ENCODE measurements around the gene CCDC88B. TPM values are rescaled to one million over a fixed set of nuclear protein-coding genes. Genes with fewer than 3 reads are reported as not detected.

Gene CCDC88B
- total and polyA plus RNA-seq, 2 of the 8 experiments (the other 6 are each of a cell fraction or from before 2014, with no cell fraction given), result 5.9 to 12.5 TPM

DNA sequence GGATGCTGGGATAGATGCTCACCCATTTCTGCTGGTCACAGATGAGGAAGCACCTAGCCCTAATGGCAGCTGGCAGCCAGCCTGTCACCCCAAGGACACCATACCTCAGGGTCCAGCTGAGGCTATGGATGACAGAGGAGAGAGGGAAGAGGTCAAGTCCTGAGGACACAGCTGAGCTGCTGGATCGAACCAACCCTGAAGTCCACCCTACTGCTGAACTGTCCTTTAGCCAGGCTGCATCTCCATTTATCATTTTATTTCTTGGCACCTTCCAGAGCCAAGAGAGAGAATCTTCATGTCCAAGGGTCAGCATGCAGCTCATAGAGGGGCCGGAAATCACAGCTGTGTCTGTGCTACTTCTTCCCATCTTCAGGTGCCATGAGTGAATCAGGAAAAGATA, 49.8 kb downstream of the CCDC88B start:
- no peak overlapping the region for H4K8ac ChIP-seq (ENCODE audit: extremely low read depth, insufficient read depth, low read length)
- no peak overlapping the region for H2BK20ac ChIP-seq (ENCODE audit: low read length)
- H3K4me3 ChIP-seq (ENCODE audit: extremely low read depth in 1 of 4, insufficient read depth in 2 of 4, low read depth in 3 of 4, low read length in 4 of 4), result no peak overlapping the region
- H4K20me1 ChIP-seq (replicated peaks in 1 of 2; ENCODE audit: control insufficient read depth in 1 of 2, insufficient read depth in 2 of 2, low read length in 2 of 2), result no peaks in the 10 kb centered on the region
- no peak overlapping the region for H2BK5ac ChIP-seq (ENCODE audit: low read depth, low read length)
- H3K14ac ChIP-seq (ENCODE audit: insufficient read length), result no peak overlapping the region
- 95% methylated on average over 2 of the region's 2 CpGs; no CpG with 5 or more reads in 1 of the 2 experiments for WGBS, 2 experiments (ENCODE audit: extremely low coverage in 1 of 2, insufficient coverage in 1 of 2, insufficient read length in 1 of 2, insufficient replicate concordance in 2 of 2, low coverage in 1 of 2, low lambda C conversion rate in 2 of 2, missing lambda C conversion rate in 1 of 2)
- no peaks in the 10 kb centered on the region; the same call in 1 of the 2 replicates for H3K79me1 ChIP-seq (ENCODE audit: low read depth, low read length)
- H4K5ac ChIP-seq (ENCODE audit: insufficient read length, low read depth, low read length), result no peak overlapping the region
- H2AK5ac ChIP-seq (ENCODE audit: low read depth, low read length), result no peak overlapping the region
- H2AFZ ChIP-seq (ENCODE audit: low read length), result no peak overlapping the region
- H3K4me2 ChIP-seq (ENCODE audit: insufficient read depth in 1 of 2, low read depth in 2 of 2, low read length in 2 of 2), result no peak overlapping the region
- H3K27me3 ChIP-seq (replicated peaks in 1 of 4; ENCODE audit: control insufficient read depth in 3 of 4, extremely low read depth in 1 of 4, insufficient read depth in 3 of 4, low read length in 3 of 4), result peaks cover 0 to 2% (median 0%) of the 10 kb centered on the region in 4 experiments; a peak in 1 of 7 replicates
- H3K4ac ChIP-seq (replicated peaks; ENCODE audit: insufficient read length, low read depth, low read length), result no peak overlapping the region
- FAIRE-seq (no peak), DNase-seq (ENCODE audit: low read depth in 1 of 2, low spot score in 2 of 2) (no peak)
- ChIA-PET CTCF (ENCODE audit: partially characterized antibody) (interaction anchor here (0.7 to 2.4 kb wide), 12 partner anchors 9 to 176 kb away, joined by 3 to 14 read pairs (median 4); no protein-coding TSS in a partner anchor), POLR2A (ENCODE audit: partially characterized antibody) (interaction anchor here (1.6 kb wide), 1 partner anchor 17 kb away, joined by 5 read pairs; no protein-coding TSS in a partner anchor)
- H3K18ac ChIP-seq (ENCODE audit: extremely low read depth, low read length), result no peak overlapping the region
- H3K36me3 ChIP-seq (ENCODE audit: control insufficient read depth in 2 of 4, insufficient read depth in 4 of 4, low read length in 3 of 4), result no peaks in the 10 kb centered on the region
- TF ChIP-seq GABPA (IDR thresholded peaks at IDR 0.05; ENCODE audit: borderline replicate concordance, insufficient read depth, low read length) (no peak), POLR2A (IDR thresholded peaks at IDR 0.05; ENCODE audit: control extremely low read depth in 1 of 2, low read depth in 2 of 2, low read length in 2 of 2) (no peak), TAF7 (optimal IDR thresholded peaks at IDR 0.05; ENCODE audit: borderline replicate concordance, low read depth, low read length) (no peak), MAFK (IDR thresholded peaks at IDR 0.05; ENCODE audit: low read depth, low read length) (no peak), RXRA (IDR thresholded peaks at IDR 0.05; ENCODE audit: insufficient read depth, low read depth, low read length) (no peak), RBBP5 (IDR thresholded peaks at IDR 0.05; ENCODE audit: borderline replicate concordance, low read depth, low read length) (no peak), YY1 (IDR thresholded peaks at IDR 0.05; ENCODE audit: low read depth, low read length) (no peak), EGR1 (IDR thresholded peaks at IDR 0.05; ENCODE audit: borderline replicate concordance, low read depth, low read length) (no peak), CEBPB (IDR thresholded peaks at IDR 0.05; ENCODE audit: low read depth, low read length) (no peak), BACH1 (IDR thresholded peaks at IDR 0.05; ENCODE audit: low read length) (no peak), NANOG (IDR thresholded peaks at IDR 0.05; ENCODE audit: insufficient read depth, low read depth, low read length, poor library complexity, severe bottlenecking) (no peak), SP2 (IDR thresholded peaks at IDR 0.05; ENCODE audit: low read length) (no peak), POU5F1 (IDR thresholded peaks at IDR 0.05; ENCODE audit: low read depth, low read length) (no peak), CTBP2 (IDR thresholded peaks at IDR 0.05; ENCODE audit: borderline replicate concordance, insufficient read depth, insufficient read length, low read length) (no peak)
- peaks cover 0 to 4% (median under 1%) of the 10 kb centered on the region in 4 experiments; a peak in 2 of 7 replicates for H3K4me1 ChIP-seq (replicated peaks in 1 of 4; ENCODE audit: control insufficient read depth in 3 of 4, insufficient read depth in 4 of 4, low read length in 3 of 4)
- H4K91ac ChIP-seq (replicated peaks; ENCODE audit: insufficient read length, low read length), result no peak overlapping the region
- no peak overlapping the region for H2BK15ac ChIP-seq (ENCODE audit: low read length)
- H3K23ac ChIP-seq (ENCODE audit: insufficient read length), result no peak overlapping the region
- no peaks in the 10 kb centered on the region for H3K23me2 ChIP-seq (ENCODE audit: low read depth, low read length)
- 0 out of 2 replicates have a peak overlapping the region, but pooled peaks have one; percentile 23 for H2BK12ac ChIP-seq (ENCODE audit: low read depth, low read length)
- no peaks in the 10 kb centered on the region for H3K9me3 ChIP-seq (ENCODE audit: insufficient read depth in 2 of 2, low read depth in 1 of 2, low read length in 1 of 2)
- no peaks in the 10 kb centered on the region for H3K79me2 ChIP-seq (ENCODE audit: control insufficient read depth in 1 of 2, insufficient read depth in 2 of 2, low read length in 2 of 2)
- no peak overlapping the region for H3K27ac ChIP-seq (ENCODE audit: low read depth, low read length)
- H3K9ac ChIP-seq (replicated peaks in 1 of 4; ENCODE audit: extremely low read depth in 1 of 4, low read depth in 3 of 4, low read length in 3 of 4), result no peak overlapping the region
- no peak overlapping the region for H3K56ac ChIP-seq (replicated peaks; ENCODE audit: insufficient read length, low read depth, low read length)
- no peak overlapping the region for H2BK120ac ChIP-seq (replicated peaks; ENCODE audit: low read depth, low read length)

Data from H1 (cell line).